ENCODE results near the gene ENPEP.
"Not testable (repeated sequence)": the region's sequence is repeated elsewhere in the genome, so short reads cannot be mapped to it uniquely, and the experiment has no call there.

The ENPEP gene

GRCh38 chr4:110475881-110476818, at the start of gene ENPEP:
TSS of gene ENPEP (plus strand) at chr4:110476155. CDS start at chr4:110476415, 260 bp downstream.
- DNase-seq (ENCODE audit: low read depth in 2 of 2): no peak

- DNase-seq (ENCODE audit: low read depth in 2 of 2): not testable (repeated sequence)
Measured at GRCh38 chr4:110431805-110432204, 44.1 kb upstream of the ENPEP start.

GRCh38 chr4:110437292-110437691, 38.7 kb upstream of the ENPEP start:
- DNase-seq (ENCODE audit: low read depth in 2 of 2): not testable (repeated sequence)

- DNase-seq (ENCODE audit: low read depth in 2 of 2): not testable (repeated sequence)
Measured at GRCh38 chr4:110439209-110439608, 36.7 kb upstream of the ENPEP start.

GRCh38 chr4:110442309-110442708, 33.6 kb upstream of the ENPEP start:
- no peak for DNase-seq (ENCODE audit: low read depth in 2 of 2)

GRCh38 chr4:110442788-110443187, 33.2 kb upstream of the ENPEP start:
- no peak for DNase-seq (ENCODE audit: low read depth in 2 of 2)

- no peak for DNase-seq (ENCODE audit: low read depth in 2 of 2)
Measured at GRCh38 chr4:110449947-110450346, 26.0 kb upstream of the ENPEP start.

- no peak for DNase-seq (ENCODE audit: low read depth in 2 of 2)
Measured at GRCh38 chr4:110452546-110452945, 23.4 kb upstream of the ENPEP start.

- no peak for DNase-seq (ENCODE audit: low read depth in 2 of 2)
Measured at GRCh38 chr4:110454441-110454840, 21.5 kb upstream of the ENPEP start.

GRCh38 chr4:110458494-110459266, 17.3 kb upstream of the ENPEP start:
- no peak for DNase-seq (ENCODE audit: low read depth in 2 of 2)

- no peak for DNase-seq (ENCODE audit: low read depth in 2 of 2)
Measured at GRCh38 chr4:110460074-110460746, 15.7 kb upstream of the ENPEP start.

- DNase-seq (ENCODE audit: low read depth in 2 of 2): no peak
Measured at GRCh38 chr4:110467400-110467799, 8.6 kb upstream of the ENPEP start.

GRCh38 chr4:110472583-110473329, 3.2 kb upstream of the ENPEP start:
- DNase-seq (ENCODE audit: low read depth in 2 of 2): no peak

- no peak for DNase-seq (ENCODE audit: low read depth in 2 of 2)
Measured at GRCh38 chr4:110474481-110474880, 1.5 kb upstream of the ENPEP start.

- not testable (repeated sequence) for DNase-seq (ENCODE audit: low read depth in 2 of 2)
Measured at GRCh38 chr4:110475080-110475479, 875 bp upstream of the ENPEP start.

GRCh38 chr4:110477836-110478235, 1.9 kb downstream of the ENPEP start:
- no peak for DNase-seq (ENCODE audit: low read depth in 2 of 2)

DNA sequence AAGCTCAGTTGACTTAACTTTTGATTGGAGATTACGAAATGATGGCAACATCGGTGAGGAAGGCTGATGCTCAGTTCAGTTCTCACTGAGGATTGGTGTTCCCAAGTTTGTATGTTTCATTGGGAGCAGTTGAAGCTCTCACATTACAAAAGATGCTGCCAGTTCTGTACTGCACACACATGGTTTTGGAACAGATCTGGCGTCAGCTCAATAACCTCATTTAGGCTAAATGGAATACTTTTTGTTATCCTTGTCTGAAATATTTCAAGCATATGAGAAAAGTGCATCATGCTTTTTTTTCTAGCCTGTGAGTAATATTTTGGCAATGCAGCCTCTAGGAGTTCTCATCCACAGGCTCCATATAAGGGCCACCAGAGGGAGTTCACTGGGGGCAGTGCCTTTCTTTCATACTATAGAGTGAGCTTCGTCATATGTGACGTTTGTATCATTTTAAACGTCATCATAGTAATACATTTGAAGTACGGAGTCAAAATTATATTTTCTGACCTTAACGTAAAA, 4.1 kb downstream of the ENPEP start:
- DNase-seq (ENCODE audit: low read depth in 2 of 2): no peak

- no peak for DNase-seq (ENCODE audit: low read depth in 2 of 2)
Measured at GRCh38 chr4:110480746-110481271, 4.9 kb downstream of the ENPEP start.

GRCh38 chr4:110483516-110483915, 7.6 kb downstream of the ENPEP start:
- DNase-seq (ENCODE audit: low read depth in 2 of 2): no peak

- no peak for DNase-seq (ENCODE audit: low read depth in 2 of 2)
Measured at GRCh38 chr4:110484029-110484428, 8.1 kb downstream of the ENPEP start.

GRCh38 chr4:110484767-110485166, 8.8 kb downstream of the ENPEP start:
- DNase-seq (ENCODE audit: low read depth in 2 of 2): no peak

Measured in stimulated activated CD4-positive, alpha-beta T cell treated with anti-CD3 and anti-CD28 coated beads, Interleukin-1b, Interleukin-23, amount 100 ng/mL, for 1 hour (primary cell).